GM12891 (cell line): ENCODE data around the gene C1orf50.

Experiments
- POLR2A ChIP-seq: IDR thresholded peaks from 2 replicates; pipeline ENCODE4 v1.6.1; 2011; ENCODE audit warnings: low read depth, low read length, control low read depth
- POLR2AphosphoS5 ChIP-seq: IDR thresholded peaks from 2 replicates; pipeline ENCODE4 v1.6.1; 2011; ENCODE audit warnings: low read depth, low read length, control low read depth
- SPI1 ChIP-seq: IDR thresholded peaks from 2 replicates; pipeline ENCODE4 v1.6.1; 2011; ENCODE audit warnings: low read depth, low read length, control low read depth
- TAF1 ChIP-seq: IDR thresholded peaks from 2 replicates; pipeline ENCODE4 v1.6.1; 2011; ENCODE audit warnings: low read depth, low read length, control low read depth

DNA sequence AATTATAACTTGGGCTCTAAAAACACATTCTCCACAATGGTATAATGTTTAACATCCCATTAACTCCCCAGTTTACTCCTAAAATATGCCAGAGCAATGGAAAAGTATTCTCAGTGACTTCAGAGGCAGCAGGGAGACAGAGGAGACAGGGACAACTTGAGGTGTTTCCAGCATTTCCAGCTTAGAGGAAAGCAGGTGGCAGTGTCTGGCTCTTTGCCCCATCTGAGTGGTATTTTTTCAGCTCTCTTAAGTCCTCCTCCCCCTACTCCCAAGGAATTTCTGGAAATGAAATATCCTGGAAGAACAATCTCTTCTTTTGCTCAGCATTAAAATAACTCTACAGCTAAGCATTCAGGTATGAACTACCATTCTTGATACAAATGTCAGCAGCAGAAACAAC is 39.1 kb downstream of the C1orf50 start:
- TF ChIP-seq SPI1 (no peak), POLR2A (no peak), POLR2AphosphoS5 (no peak), TAF1 (no peak)
